Measurements from ENCODE around the gene HAGH.
A peak's percentile ranks its signal among the peaks of the same experiment; 100 is the strongest.

DNA sequence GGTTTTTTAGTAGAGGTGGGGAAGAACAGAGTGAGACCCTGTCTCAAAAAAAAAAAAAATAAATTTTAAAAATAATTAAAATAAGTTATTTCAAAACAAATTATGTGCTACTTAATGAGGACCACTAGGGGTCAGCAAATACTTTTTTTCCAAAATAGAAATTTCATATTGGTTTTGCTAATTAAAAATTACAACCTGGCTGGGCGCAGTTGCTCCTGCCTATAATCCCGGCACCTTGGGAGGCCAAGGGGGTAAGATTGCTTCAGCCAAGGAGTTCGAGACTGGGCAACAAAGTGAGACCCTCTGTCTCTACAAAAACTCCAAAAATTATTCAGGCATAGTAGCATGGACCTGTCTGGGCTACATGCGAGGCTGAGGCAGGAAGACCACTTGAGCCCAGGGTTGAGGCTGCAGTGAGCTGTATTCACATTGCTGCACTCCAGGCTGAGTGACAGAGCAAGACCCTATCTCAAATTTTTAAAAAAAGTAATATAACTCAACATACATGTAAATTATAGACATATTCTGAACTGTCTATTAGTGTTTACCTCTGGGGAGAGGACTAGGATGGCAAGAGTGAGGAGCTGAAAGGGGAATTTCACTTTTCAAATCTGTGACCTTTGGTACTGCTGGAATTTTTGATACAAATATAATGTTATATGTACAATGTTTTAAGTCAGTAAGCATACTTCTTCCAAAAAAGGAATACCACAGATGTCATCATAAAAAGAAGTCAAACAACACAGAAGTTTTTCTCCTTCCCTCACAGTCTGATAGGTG lies 37.2 kb upstream of the HAGH start:
- TF ChIP-seq CTCF (conservative IDR thresholded peaks at IDR 0.05; ENCODE audit: low read length) (peak; percentile 74), EZH2phosphoT487 (IDR thresholded peaks at IDR 0.05; ENCODE audit: borderline replicate concordance, low read depth, low read length) (no peak)

Measured in OCI-LY7 (cell line).